Naive thymus-derived CD4-positive, alpha-beta T cell (primary cell): Measurements from ENCODE around the gene PON3. TPM values are rescaled to one million over a fixed set of nuclear protein-coding genes. Genes with fewer than 3 reads are reported as not detected.

ENCODE experiments used
- ATAC-seq: fragments of 150-1000 bp; cut with Tn5 transposase; 2 replicates; pipeline ENCODE4 v1.10.0; 2021; ENCODE audit warnings: mild to moderate bottlenecking, moderate library complexity
- CTCF ChIA-PET: fragments of 350-600 bp; sonication (Branson Sonifier 250); formaldehyde crosslinking; loops from one replicate; lab custom pipeline; 2021; ENCODE audit warnings: antibody characterized with exemption; lab: Charles Lee
- POLR2A ChIA-PET: fragments of 350-600 bp; sonication (Branson Sonifier 250); formaldehyde crosslinking; loops from one replicate; lab custom pipeline; 2021; ENCODE audit warnings: antibody characterized with exemption, inconsistent platforms; lab: Charles Lee
- DNase-seq, 9 donors: peaks; one replicate each; pipeline versions ENCODE4 v3.0.0 to v3.0.0-alpha.2; 2020 to 2022; ENCODE audit warnings: mixed read lengths in 1 of 9
- H3K27ac ChIP-seq: one replicate; pipeline ENCODE4 v1.7.0; 2013; ENCODE audit warnings: mild to moderate bottlenecking, low read depth, low read length, moderate library complexity
- H3K27me3 ChIP-seq, 2 donors: one replicate each; pipeline ENCODE4 v1.7.0; 2013; ENCODE audit warnings: low read length in 2 of 2, mild to moderate bottlenecking in 2 of 2, moderate library complexity in 2 of 2; ENCODE audit not compliant: control insufficient read depth in 2 of 2, insufficient read depth in 2 of 2
- H3K36me3 ChIP-seq, 3 experiments: 1 replicate in 2 of 3; 2 replicates in 1 of 3; pipeline ENCODE4 v1.7.0; 2013; ENCODE audit warnings: low read length in 3 of 3, mild to moderate bottlenecking in 3 of 3, moderate library complexity in 1 of 3; ENCODE audit not compliant: insufficient read depth in 3 of 3, control insufficient read depth in 2 of 3
- H3K4me1 ChIP-seq, 2 donors: one replicate each; pipeline ENCODE4 v1.7.0; 2013; ENCODE audit warnings: low read length in 2 of 2, mild to moderate bottlenecking in 2 of 2, moderate library complexity in 1 of 2; ENCODE audit not compliant: control insufficient read depth in 2 of 2, insufficient read depth in 2 of 2
- H3K4me3 ChIP-seq: 2 replicates; pipeline ENCODE4 v1.7.0; 2013; ENCODE audit warnings: mild to moderate bottlenecking, low read length
- H3K9me3 ChIP-seq, 3 experiments: 1 replicate in 2 of 3; 2 replicates in 1 of 3; pipeline ENCODE4 v1.7.0; 2013; ENCODE audit warnings: low read length in 3 of 3; ENCODE audit not compliant: control insufficient read depth in 2 of 3
- H3K27ac Mint-ChIP-seq, 9 donors: one replicate each; pipeline ENCODE4 v1.8.0; 2020 to 2022; ENCODE audit warnings: mixed read lengths in 9 of 9, mild to moderate bottlenecking in 8 of 9, moderate library complexity in 5 of 9, inconsistent platforms in 2 of 9
- H3K27me3 Mint-ChIP-seq, 5 donors: one replicate each; pipeline ENCODE4 v1.8.0; 2021 to 2022; ENCODE audit warnings: mixed read lengths in 5 of 5, mild to moderate bottlenecking in 1 of 5
- H3K36me3 Mint-ChIP-seq, 5 donors: one replicate each; pipeline ENCODE4 v1.8.0; 2020 to 2022; ENCODE audit warnings: mixed read lengths in 5 of 5, mild to moderate bottlenecking in 3 of 5, inconsistent platforms in 1 of 5
- H3K4me1 Mint-ChIP-seq, 7 donors: one replicate each; pipeline ENCODE4 v1.8.0; 2020 to 2022; ENCODE audit warnings: mixed read lengths in 7 of 7, mild to moderate bottlenecking in 3 of 7, inconsistent platforms in 1 of 7
- H3K4me3 Mint-ChIP-seq, 10 donors: one replicate each; pipeline ENCODE4 v1.8.0; 2020 to 2022; ENCODE audit warnings: mild to moderate bottlenecking in 10 of 10, mixed read lengths in 10 of 10, moderate library complexity in 6 of 10, inconsistent platforms in 2 of 10
- H3K9me3 Mint-ChIP-seq, 11 donors: one replicate each; pipeline ENCODE4 v1.8.0; 2020 to 2022; ENCODE audit warnings: mixed read lengths in 11 of 11, mild to moderate bottlenecking in 4 of 11, inconsistent platforms in 1 of 11, moderate library complexity in 1 of 11
- intact Hi-C, 2 donors: fragments of 100-400 bp; cut with micrococcal nuclease; formaldehyde crosslinking; loops; one replicate each; pipeline ENCODE4 v1.15.1; 2023
- polyA plus RNA-seq, 2 donors: library from polyadenylated mRNA; unstranded; fragments of 300-500 nt; fragmentation: Illumina TruSeq; gene quantifications; one replicate each; pipeline ENCODE4 v1.2.3, GENCODE V29; 2021
- total RNA-seq, 6 experiments: library from RNA in 5 of 6; stranded (reverse) in 5 of 6; gene quantifications; 1 replicate in 5 of 6; 2 replicates in 1 of 6; pipeline ENCODE4 v1.2.3 and lab custom pipeline; 2021 to 2026

PON3 gene
- total and polyA plus RNA-seq, 7 experiments from 2014 or later: 0.65 TPM; not detected in 6

DNA sequence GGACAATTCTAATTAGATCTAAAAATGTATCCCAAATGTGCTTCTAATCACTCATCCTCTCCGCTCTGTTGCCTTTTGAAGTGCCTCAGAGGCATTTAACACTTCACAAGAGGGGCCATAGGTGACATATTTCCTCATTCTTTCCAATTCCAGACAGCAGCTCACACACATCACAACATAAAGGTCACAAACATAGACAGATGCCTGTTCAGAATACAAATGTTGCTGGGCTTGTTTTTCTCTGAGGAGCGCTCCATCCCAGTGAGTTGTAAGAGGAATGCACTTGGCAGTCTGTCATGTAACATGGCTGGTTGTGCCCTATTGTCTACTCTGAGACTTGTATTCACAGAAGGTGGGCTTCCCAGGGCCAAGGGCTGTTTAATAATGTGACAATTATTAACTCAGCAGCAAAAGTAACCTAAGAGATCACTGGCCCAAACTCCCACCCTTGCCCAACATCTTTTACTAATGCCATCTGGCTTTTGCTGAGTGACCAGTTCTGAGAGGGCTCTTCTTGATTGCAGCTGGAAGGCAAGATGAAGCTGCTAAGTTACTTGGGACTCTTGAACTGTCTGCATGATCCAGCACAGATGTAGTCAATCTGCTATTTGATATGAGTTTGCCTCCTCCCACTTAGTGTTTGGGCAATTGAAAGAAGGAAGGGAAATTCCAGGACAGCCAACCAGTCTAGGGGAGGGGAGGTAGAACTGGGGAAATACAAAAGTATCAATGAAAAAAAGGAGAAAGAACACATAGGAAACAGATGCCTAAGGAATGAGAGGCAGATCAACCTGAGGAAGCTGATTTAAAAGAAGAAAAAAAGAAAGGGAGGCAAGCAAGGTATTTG, 25.0 kb upstream of the PON3 start:
- Histone ChIP-seq H3K36me3 (no peaks in the 10 kb centered on the region), H3K4me3 (no peak overlapping the region), H3K9me3 (no peaks in the 10 kb centered on the region), H3K27me3 (no peaks in the 10 kb centered on the region), H3K27ac (no peak overlapping the region), H3K4me1 (no peaks in the 10 kb centered on the region)
- CTCF ChIA-PET: interaction anchor here (0.7 kb wide), 1 partner anchor 1945 kb away, joined by 6 read pairs; no protein-coding TSS in a partner anchor
- Mint-ChIP-seq H3K36me3 (peaks cover 0 to 11% (median 0%) of the 10 kb centered on the region in 5 donors), H3K27ac (no peak overlapping the region), H3K27me3 (peaks cover 0 to 4% (median 0%) of the 10 kb centered on the region in 5 donors), H3K4me1 (no peaks in the 10 kb centered on the region), H3K4me3 (no peak overlapping the region), H3K9me3 (no peaks in the 10 kb centered on the region)
- ATAC-seq: no peak
- POLR2A ChIA-PET: no interaction called here
- no peak for DNase-seq
- intact Hi-C loops: no loop called here

DNA sequence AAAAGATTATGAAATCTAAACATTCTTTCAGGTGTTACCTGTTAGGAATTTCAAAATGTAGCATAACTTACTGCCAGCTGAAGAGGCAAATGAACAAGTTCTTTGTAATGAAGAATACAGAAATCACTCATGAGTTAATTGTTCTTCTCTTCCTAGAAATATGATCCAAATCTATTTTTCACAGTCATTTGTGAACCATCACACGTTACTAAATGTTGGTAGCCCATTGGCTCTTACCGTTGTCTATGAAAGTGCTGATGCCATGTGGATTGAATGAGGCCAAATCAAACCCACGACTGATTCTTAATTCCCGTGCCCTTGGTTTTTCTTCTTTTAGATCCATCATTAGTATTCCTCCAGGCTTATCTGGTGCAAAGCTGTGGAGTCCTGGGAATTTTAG, 15.9 kb upstream of the PON3 start:
- intact Hi-C loops: no loop called here
- H3K4me3 ChIP-seq: no peak overlapping the region
- no peaks in the 10 kb centered on the region for H3K9me3 ChIP-seq
- H3K4me1 ChIP-seq: no peaks in the 10 kb centered on the region
- H3K27ac ChIP-seq: no peak overlapping the region
- no peak for DNase-seq
- CTCF ChIA-PET: no interaction called here
- H3K36me3 ChIP-seq: no peaks in the 10 kb centered on the region
- H3K27me3 ChIP-seq: no peaks in the 10 kb centered on the region
- Mint-ChIP-seq H3K27me3 (no peaks in the 10 kb centered on the region), H3K27ac (no peak overlapping the region), H3K9me3 (peaks cover 0 to 2% (median 0%) of the 10 kb centered on the region in 11 donors), H3K4me3 (no peak overlapping the region), H3K4me1 (peaks cover 0 to 2% (median 0%) of the 10 kb centered on the region in 7 donors), H3K36me3 (peaks cover 0 to 7% (median 4%) of the 10 kb centered on the region in 5 donors)
- POLR2A ChIA-PET: no interaction called here
- no peak for ATAC-seq

DNA sequence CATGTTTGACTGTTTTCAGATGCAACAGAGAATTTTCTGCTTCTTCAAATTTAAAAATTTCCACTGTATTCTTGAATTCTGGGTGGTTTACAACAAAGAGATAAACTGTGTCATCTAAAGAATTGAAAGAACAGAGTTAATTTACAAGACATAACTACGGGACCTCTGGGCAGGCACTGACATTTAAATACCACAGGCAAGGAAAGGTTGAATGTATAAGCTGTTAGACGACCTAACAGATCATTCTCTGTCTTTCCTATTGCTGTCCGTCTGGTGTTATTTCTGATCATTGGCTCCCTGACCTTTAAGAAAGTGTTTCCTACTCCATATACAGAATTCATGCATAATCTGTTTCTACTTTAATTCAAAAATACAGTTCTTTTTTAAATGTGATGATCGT, 15.5 kb upstream of the PON3 start:
- H3K4me1 ChIP-seq: no peaks in the 10 kb centered on the region
- H3K36me3 Mint-ChIP-seq: peaks cover 0 to 7% (median 4%) of the 10 kb centered on the region in 5 donors
- no peaks in the 10 kb centered on the region for H3K9me3 ChIP-seq
- peaks cover 0 to 2% (median 0%) of the 10 kb centered on the region in 11 donors for H3K9me3 Mint-ChIP-seq
- H3K27me3 ChIP-seq: no peaks in the 10 kb centered on the region
- ChIA-PET POLR2A (no interaction called here), CTCF (interaction anchor here (0.5 kb wide), 1 partner anchor 65 kb away, joined by 3 read pairs; no protein-coding TSS in a partner anchor)
- no peaks in the 10 kb centered on the region for H3K36me3 ChIP-seq
- DNase-seq (no peak), ATAC-seq (no peak)
- H3K27ac Mint-ChIP-seq: no peak overlapping the region
- peaks cover 0 to 2% (median 0%) of the 10 kb centered on the region in 7 donors for H3K4me1 Mint-ChIP-seq
- H3K27me3 Mint-ChIP-seq: no peaks in the 10 kb centered on the region
- no peak overlapping the region for H3K4me3 Mint-ChIP-seq
- no peak overlapping the region for H3K4me3 ChIP-seq
- intact Hi-C loops: no loop called here
- no peak overlapping the region for H3K27ac ChIP-seq

DNA sequence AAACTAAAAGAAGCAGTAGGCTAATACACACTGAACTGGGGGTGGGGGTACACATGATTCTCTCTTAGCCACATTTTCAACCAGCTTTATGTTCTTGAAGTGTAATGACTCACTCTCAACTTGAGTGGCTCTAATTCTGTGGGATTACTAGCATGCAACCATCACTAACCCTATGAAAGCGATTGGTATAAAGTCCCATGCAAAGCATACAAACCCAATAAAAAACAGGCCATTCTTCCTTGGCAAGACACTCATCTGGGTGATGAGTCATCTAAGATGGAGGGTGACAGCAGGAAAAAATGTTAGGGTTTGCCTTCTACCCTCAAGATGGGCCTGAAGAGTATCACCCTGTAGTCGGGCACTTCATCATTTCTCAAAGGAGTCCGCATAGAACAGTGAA, 14.9 kb upstream of the PON3 start:
- intact Hi-C loops: no loop called here
- no peaks in the 10 kb centered on the region for H3K36me3 ChIP-seq
- H3K27ac Mint-ChIP-seq: no peak overlapping the region
- no peak overlapping the region for H3K27ac ChIP-seq
- peaks cover 0 to 2% (median 0%) of the 10 kb centered on the region in 11 donors for H3K9me3 Mint-ChIP-seq
- H3K4me3 ChIP-seq: no peak overlapping the region
- DNase-seq (no peak), ATAC-seq (no peak)
- H3K27me3 Mint-ChIP-seq: no peaks in the 10 kb centered on the region
- no peaks in the 10 kb centered on the region for H3K27me3 ChIP-seq
- no peaks in the 10 kb centered on the region for H3K9me3 ChIP-seq
- POLR2A ChIA-PET: no interaction called here
- peaks cover 0 to 1% (median 0%) of the 10 kb centered on the region in 7 donors for H3K4me1 Mint-ChIP-seq
- H3K36me3 Mint-ChIP-seq: peaks cover 0 to 7% (median 4%) of the 10 kb centered on the region in 5 donors
- CTCF ChIA-PET: no interaction called here
- H3K4me3 Mint-ChIP-seq: no peak overlapping the region
- no peaks in the 10 kb centered on the region for H3K4me1 ChIP-seq

DNA sequence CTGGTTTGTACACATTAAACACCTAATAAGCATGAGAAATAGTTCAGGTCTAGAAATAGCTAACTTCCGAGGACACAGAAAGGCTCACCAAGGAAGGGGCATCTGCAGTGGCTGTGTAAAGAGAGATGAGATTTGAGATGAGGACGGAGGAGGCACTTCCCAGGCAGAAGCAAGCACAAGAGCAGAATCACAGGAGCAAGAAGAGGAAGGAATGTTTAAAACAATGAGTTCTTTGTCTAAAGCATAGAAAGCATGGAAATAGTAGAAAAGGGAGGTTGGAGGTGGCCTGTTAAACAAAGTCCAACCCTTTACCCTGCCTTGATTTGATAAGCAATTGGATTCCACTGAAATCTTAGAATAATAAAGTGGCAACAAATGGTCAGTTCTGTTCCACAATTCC, 11.6 kb upstream of the PON3 start:
- intact Hi-C loops: no loop called here
- ChIA-PET POLR2A (no interaction called here), CTCF (interaction anchor here (0.5 kb wide), 1 partner anchor 1405 kb away, joined by 3 read pairs; no protein-coding TSS in a partner anchor)
- no peak overlapping the region for H3K27ac ChIP-seq
- Mint-ChIP-seq H3K9me3 (peaks cover 0 to 2% (median 0%) of the 10 kb centered on the region in 11 donors), H3K36me3 (peaks cover 0 to 7% (median 4%) of the 10 kb centered on the region in 5 donors), H3K27ac (no peak overlapping the region), H3K4me1 (no peaks in the 10 kb centered on the region), H3K4me3 (no peak overlapping the region), H3K27me3 (peaks cover 0 to 4% (median 0%) of the 10 kb centered on the region in 5 donors)
- DNase-seq (no peak), ATAC-seq (no peak)
- H3K36me3 ChIP-seq: no peaks in the 10 kb centered on the region
- H3K4me1 ChIP-seq: no peaks in the 10 kb centered on the region
- H3K4me3 ChIP-seq: no peak overlapping the region
- H3K27me3 ChIP-seq: no peaks in the 10 kb centered on the region
- H3K9me3 ChIP-seq: no peaks in the 10 kb centered on the region

DNA sequence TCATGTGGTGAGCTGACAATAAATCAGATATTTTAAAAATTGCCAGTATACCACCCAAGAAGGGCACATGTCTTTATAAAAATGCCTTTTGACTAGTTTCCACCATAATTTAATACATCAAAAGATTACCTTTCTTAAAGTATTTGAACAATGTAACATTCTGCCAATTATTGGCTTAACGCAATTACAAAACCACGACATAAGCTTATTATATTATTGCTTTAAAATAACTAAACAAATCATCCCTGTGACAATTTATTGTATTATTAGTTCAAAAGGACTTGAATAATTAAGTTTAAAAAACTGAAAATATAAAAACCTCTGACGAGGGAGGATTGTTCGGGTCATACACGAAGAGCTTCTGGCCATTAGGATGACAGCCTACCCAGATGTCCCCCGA, 9.6 kb upstream of the PON3 start:
- H3K27me3 Mint-ChIP-seq: peaks cover 0 to 4% (median 0%) of the 10 kb centered on the region in 5 donors
- H3K36me3 ChIP-seq: no peaks in the 10 kb centered on the region
- peaks cover 0 to 2% (median 0%) of the 10 kb centered on the region in 11 donors for H3K9me3 Mint-ChIP-seq
- no peaks in the 10 kb centered on the region for H3K9me3 ChIP-seq
- ATAC-seq (no peak), DNase-seq (no peak)
- POLR2A ChIA-PET: no interaction called here
- no peak overlapping the region for H3K4me3 Mint-ChIP-seq
- CTCF ChIA-PET: no interaction called here
- no peaks in the 10 kb centered on the region for H3K4me1 ChIP-seq
- H3K36me3 Mint-ChIP-seq: peaks cover 0 to 7% (median 4%) of the 10 kb centered on the region in 5 donors
- H3K27ac ChIP-seq: no peak overlapping the region
- intact Hi-C loops: no loop called here
- no peaks in the 10 kb centered on the region for H3K4me1 Mint-ChIP-seq
- H3K27me3 ChIP-seq: no peaks in the 10 kb centered on the region
- no peak overlapping the region for H3K27ac Mint-ChIP-seq
- H3K4me3 ChIP-seq: no peak overlapping the region
